CD14-positive monocyte (primary cell): ENCODE measurements around the gene ADAT3. TPM values are rescaled to one million over a fixed set of nuclear protein-coding genes. Genes with fewer than 3 reads are reported as not detected.
A peak's percentile ranks its signal among the peaks of the same experiment; 100 is the strongest.
"Not testable (repeated sequence)": the region's sequence is repeated elsewhere in the genome, so short reads cannot be mapped to it uniquely, and the experiment has no call there.

Experiments
- DNase-seq, 3 donors: peaks; one replicate each; pipeline ENCODE4 v3.0.0-alpha.2; 2011 to 2022
- H2AFZ ChIP-seq: 2 replicates; pipeline ENCODE4 v1.6.0; 2012; ENCODE audit warnings: mild to moderate bottlenecking, low read depth, low read length, inconsistent platforms; ENCODE audit not compliant: insufficient read depth, poor library complexity, severe bottlenecking
- H3K27ac ChIP-seq, 2 donors: 1 replicate in 1 of 2; 2 replicates in 1 of 2; pipeline ENCODE4 v1.5.1; 2012 to 2013; ENCODE audit warnings: low read length in 2 of 2, control low read depth in 1 of 2, inconsistent platforms in 1 of 2, low read depth in 1 of 2, mild to moderate bottlenecking in 1 of 2
- H3K27me3 ChIP-seq, 2 donors: one replicate each; pipeline versions ENCODE4 v1.6.0 to v1.6.1; 2011 to 2013; ENCODE audit warnings: low read length in 2 of 2; ENCODE audit not compliant: control insufficient read depth in 2 of 2, insufficient read depth in 2 of 2
- H3K36me3 ChIP-seq, 2 donors: replicated peaks in 1 of 2; 1 replicate in 1 of 2; 2 replicates in 1 of 2; pipeline versions ENCODE4 v1.5.1 to v1.6.1; 2012 to 2013; ENCODE audit warnings: low read length in 2 of 2, control low read depth in 1 of 2, inconsistent platforms in 1 of 2, mild to moderate bottlenecking in 1 of 2; ENCODE audit not compliant: insufficient read depth in 2 of 2, control insufficient read depth in 1 of 2
- H3K4me1 ChIP-seq, 2 donors: 1 replicate in 1 of 2; 2 replicates in 1 of 2; pipeline versions ENCODE4 v1.5.1 to v1.6.1; 2012 to 2013; ENCODE audit warnings: low read length in 2 of 2, control low read depth in 1 of 2, inconsistent platforms in 1 of 2, mild to moderate bottlenecking in 1 of 2, moderate library complexity in 1 of 2; ENCODE audit not compliant: insufficient read depth in 2 of 2, control insufficient read depth in 1 of 2
- H3K4me2 ChIP-seq: replicated peaks from 2 replicates; pipeline ENCODE3; 2012; ENCODE audit warnings: low read length, moderate library complexity, mild to moderate bottlenecking; ENCODE audit not compliant: poor library complexity, severe bottlenecking; ENCODE audit errors: extremely low read depth
- H3K4me3 ChIP-seq, 3 experiments: fragments of 200-600 bp in 1 of 3; sonication (generic) in 1 of 3; replicated peaks in 1 of 3; 1 replicate in 2 of 3; 2 replicates in 1 of 3; pipeline ENCODE4 v1.5.1; 2011 to 2013; ENCODE audit warnings: low read length in 3 of 3, mild to moderate bottlenecking in 3 of 3, control low read depth in 2 of 3, low read depth in 2 of 3, inconsistent platforms in 1 of 3, moderate library complexity in 1 of 3
- H3K79me2 ChIP-seq: 2 replicates; pipeline ENCODE4 v1.6.0; 2012; ENCODE audit warnings: mild to moderate bottlenecking, control low read depth, inconsistent platforms, low read length, moderate library complexity; ENCODE audit not compliant: insufficient read depth
- H3K9ac ChIP-seq: 2 replicates; pipeline ENCODE4 v1.6.0; 2017; ENCODE audit warnings: low read length, mild to moderate bottlenecking; ENCODE audit not compliant: insufficient read depth, poor library complexity, severe bottlenecking
- H3K9me3 ChIP-seq, 2 donors: replicated peaks in 1 of 2; 1 replicate in 1 of 2; 2 replicates in 1 of 2; pipeline versions ENCODE4 v1.5.1 to v1.6.1; 2012 to 2013; ENCODE audit warnings: low read length in 2 of 2, control low read depth in 1 of 2; ENCODE audit not compliant: control insufficient read depth in 1 of 2, insufficient read depth in 1 of 2
- H4K20me1 ChIP-seq: 2 replicates; pipeline ENCODE4 v1.6.0; 2012; ENCODE audit warnings: mild to moderate bottlenecking, low read length, control low read depth, moderate library complexity; ENCODE audit not compliant: insufficient read depth
- H3K27ac Mint-ChIP-seq, 7 donors: one replicate each; pipeline ENCODE4 v1.8.0; 2020; ENCODE audit warnings: mild to moderate bottlenecking in 7 of 7, mixed read lengths in 7 of 7, moderate library complexity in 6 of 7, inconsistent platforms in 2 of 7
- H3K27me3 Mint-ChIP-seq, 3 donors: one replicate each; pipeline ENCODE4 v1.8.0; 2021 to 2022; ENCODE audit warnings: low read depth in 3 of 3, mild to moderate bottlenecking in 3 of 3, mixed read lengths in 3 of 3, moderate library complexity in 3 of 3, inconsistent platforms in 1 of 3
- H3K36me3 Mint-ChIP-seq, 2 donors: one replicate each; pipeline ENCODE4 v1.8.0; 2020; ENCODE audit warnings: mixed read lengths in 2 of 2, inconsistent platforms in 1 of 2, mild to moderate bottlenecking in 1 of 2
- H3K4me1 Mint-ChIP-seq: one replicate; pipeline ENCODE4 v1.8.0; 2020; ENCODE audit warnings: mild to moderate bottlenecking, mixed read lengths
- H3K4me3 Mint-ChIP-seq, 2 donors: one replicate each; pipeline ENCODE4 v1.8.0; 2020; ENCODE audit warnings: mild to moderate bottlenecking in 2 of 2, mixed read lengths in 2 of 2, moderate library complexity in 1 of 2
- H3K9me3 Mint-ChIP-seq, 7 donors: one replicate each; pipeline ENCODE4 v1.8.0; 2020 to 2022; ENCODE audit warnings: mixed read lengths in 7 of 7, mild to moderate bottlenecking in 6 of 7, moderate library complexity in 6 of 7, inconsistent platforms in 2 of 7
- CTCF ChIP-seq: fragments of 200-600 bp; IDR thresholded peaks from one replicate; pipeline ENCODE4 v1.8.0; 2022; ENCODE audit warnings: antibody characterized with exemption, mild to moderate bottlenecking
- WGBS: methylation state at CpG from one replicate; pipeline ENCODE4 v1.1.5; 2013; ENCODE audit warnings: missing lambda C conversion rate; ENCODE audit not compliant: insufficient coverage; 5-methylcytosine and 5-hydroxymethylcytosine counted together
- intact Hi-C, 2 donors: fragments of 100-400 bp; cut with micrococcal nuclease; formaldehyde crosslinking; loops; one replicate each; pipeline versions ENCODE4 v1.15.0 to v1.15.1; 2023
- polyA plus RNA-seq, 3 donors: library from polyadenylated mRNA; depleted of rRNA in 1 of 3; unstranded in 2 of 3; stranded (reverse) in 1 of 3; fragments of 300-500 nt in 2 of 3; fragments of >200 nt in 1 of 3; fragmentation: Illumina TruSeq in 2 of 3; gene quantifications; 1 replicate in 2 of 3; 2 replicates in 1 of 3; pipeline ENCODE4 v1.2.3, GENCODE V29; 2012 to 2021

ADAT3 gene
- polyA plus RNA-seq, 3 donors, result 2.7 to 3.2 (median 3.1) TPM

GRCh38 chr19:1875646-1876495, 29.3 kb upstream of the ADAT3 start:
- Mint-ChIP-seq H3K4me1 (peaks cover 25% of the 10 kb centered on the region), H3K4me3 (peak overlapping the region; percentile 97 to 98), H3K9me3 (no peaks in the 10 kb centered on the region), H3K27me3 (no peaks in the 10 kb centered on the region), H3K36me3 (peaks cover 13 to 25% of the 10 kb centered on the region in 2 donors), H3K27ac (peak overlapping the region; percentile 93 to 97 (median 94))
- under 1% methylated on average over 87 of the region's 87 CpGs for WGBS
- Histone ChIP-seq H3K79me2 (peaks cover 59% of the 10 kb centered on the region), H3K27ac (peak overlapping the region; percentile 86 to 98), H3K9ac (peak overlapping the region; percentile 97), H3K9me3 (no peaks in the 10 kb centered on the region), H3K36me3 (peaks cover 22 to 35% of the 10 kb centered on the region in 2 donors), H2AFZ (peak overlapping the region; percentile 61), H4K20me1 (peaks cover 56% of the 10 kb centered on the region), H3K4me3 (peak overlapping the region; percentile 92 to 98 (median 92)), H3K4me2 (peak overlapping the region; percentile 84), H3K27me3 (no peaks in the 10 kb centered on the region), H3K4me1 (peaks cover 27 to 32% of the 10 kb centered on the region in 2 donors)
- intact Hi-C loops, result loop anchor here in 1 of 2 donors (1.0 kb wide), 1 partner anchor 8 kb away; no protein-coding TSS in a partner anchor
- peak; percentile 91 to 93 (median 93) for DNase-seq
- no peak for TF ChIP-seq CTCF

GRCh38 chr19:1876496-1877279, 28.5 kb upstream of the ADAT3 start:
- not testable (repeated sequence) for H3K27me3 ChIP-seq, DNase-seq, H3K9me3 Mint-ChIP-seq, H3K27me3 Mint-ChIP-seq, H3K9me3 ChIP-seq
- Histone ChIP-seq H3K4me2 (peak overlapping the region; percentile 84), H4K20me1 (peaks cover 51% of the 10 kb centered on the region), H3K36me3 (peaks cover 19 to 29% of the 10 kb centered on the region in 2 donors), H3K4me1 (peaks cover 27 to 32% of the 10 kb centered on the region in 2 donors), H3K9ac (peak overlapping the region; percentile 97), H3K79me2 (peaks cover 53% of the 10 kb centered on the region), H2AFZ (peak overlapping the region; percentile 61), H3K4me3 (peak overlapping the region; percentile 92 to 98 (median 92)), H3K27ac (peak overlapping the region; percentile 86 to 98)
- peaks cover 13 to 27% of the 10 kb centered on the region in 2 donors for H3K36me3 Mint-ChIP-seq
- H3K4me3 Mint-ChIP-seq, result peak overlapping the region; percentile 81 to 97
- peak overlapping the region in 6 of 7 donors; percentile 73 to 93 (median 92) for H3K27ac Mint-ChIP-seq
- 29% methylated on average over 29 of the region's 53 CpGs for WGBS
- H3K4me1 Mint-ChIP-seq, result peaks cover 25% of the 10 kb centered on the region
- intact Hi-C loops, result loop anchor here in 1 of 2 donors (1.0 kb wide), 1 partner anchor 8 kb away; no protein-coding TSS in a partner anchor

GRCh38 chr19:1877280-1877660, 27.9 kb upstream of the ADAT3 start:
- H3K27ac Mint-ChIP-seq, H3K9ac ChIP-seq, H3K9me3 ChIP-seq, H3K9me3 Mint-ChIP-seq, H3K27ac ChIP-seq, H2AFZ ChIP-seq, H3K4me3 ChIP-seq, H3K27me3 ChIP-seq, DNase-seq, H3K27me3 Mint-ChIP-seq, H3K4me3 Mint-ChIP-seq, H3K4me2 ChIP-seq, intact Hi-C loops: not testable (repeated sequence)
- 83% methylated on average over 16 of the region's 47 CpGs for WGBS
- peaks cover 23 to 28% of the 10 kb centered on the region in 2 donors for H3K36me3 ChIP-seq
- peaks cover 13 to 27% of the 10 kb centered on the region in 2 donors for H3K36me3 Mint-ChIP-seq
- H4K20me1 ChIP-seq, result peaks cover 54% of the 10 kb centered on the region
- H3K4me1 Mint-ChIP-seq, result peaks cover 25% of the 10 kb centered on the region
- peaks cover 28 to 33% of the 10 kb centered on the region in 2 donors for H3K4me1 ChIP-seq
- H3K79me2 ChIP-seq, result peaks cover 53% of the 10 kb centered on the region
